T-helper 17 cell (primary cell): ENCODE results near the gene HIBADH. TPM values are rescaled to one million over a fixed set of nuclear protein-coding genes. Genes with fewer than 3 reads are reported as not detected.

Source experiments
- ATAC-seq: fragments of 150-1000 bp; cut with Tn5 transposase; 2 replicates; pipeline ENCODE4 v1.10.0; 2021; ENCODE audit warnings: mild to moderate bottlenecking, moderate library complexity
- DNase-seq, 3 donors: peaks; one replicate each; pipeline versions ENCODE4 v3.0.0 to v3.0.0-alpha.2; 2020 to 2021
- H3K9me3 ChIP-seq: one replicate; pipeline ENCODE4 v1.7.0; 2013; ENCODE audit warnings: low read length, mild to moderate bottlenecking; ENCODE audit not compliant: control insufficient read depth, poor library complexity, severe bottlenecking
- H3K27ac Mint-ChIP-seq: one replicate; pipeline ENCODE4 v1.8.0; 2022; ENCODE audit warnings: mild to moderate bottlenecking, moderate library complexity, mixed read lengths
- H3K27me3 Mint-ChIP-seq: one replicate; pipeline ENCODE4 v1.8.0; 2022; ENCODE audit warnings: mixed read lengths
- H3K36me3 Mint-ChIP-seq: one replicate; pipeline ENCODE4 v1.8.0; 2022; ENCODE audit warnings: low read depth, mixed read lengths
- H3K4me1 Mint-ChIP-seq: one replicate; pipeline ENCODE4 v1.8.0; 2022; ENCODE audit warnings: mild to moderate bottlenecking, mixed read lengths
- H3K4me3 Mint-ChIP-seq: one replicate; pipeline ENCODE4 v1.8.0; 2022; ENCODE audit warnings: mild to moderate bottlenecking, moderate library complexity, mixed read lengths
- total RNA-seq, 4 donors: library from RNA in 2 of 4; stranded (reverse) in 2 of 4; gene quantifications; one replicate each; pipeline ENCODE4 v1.2.3 and lab custom pipeline; 2022 to 2026

Gene HIBADH
- total RNA-seq, 2 donors from 2014 or later, result 5.7 to 8.0 TPM

DNA sequence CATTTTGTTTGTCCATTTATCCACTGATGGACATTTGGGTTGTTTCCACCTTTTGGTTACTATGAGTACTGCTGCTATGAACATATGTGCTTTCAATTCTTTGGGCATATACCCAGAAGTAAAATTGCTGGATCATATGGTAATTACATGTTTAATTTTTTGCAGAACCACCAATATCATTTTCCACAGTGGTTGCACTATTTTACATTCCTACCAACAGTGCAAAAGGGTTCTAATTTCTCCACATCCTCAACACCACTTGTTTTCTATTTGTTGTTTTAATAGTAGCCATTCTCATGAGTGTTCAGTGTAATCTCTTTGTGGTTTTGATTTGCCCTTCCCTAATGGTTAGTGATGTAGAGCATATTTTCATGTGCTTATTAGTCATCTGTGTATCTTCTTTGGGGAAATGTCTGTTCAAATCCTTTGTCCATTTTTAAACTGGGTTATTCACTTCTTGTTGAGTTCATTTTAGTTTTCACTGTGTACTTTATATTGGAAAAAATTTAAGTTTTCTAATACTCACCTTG lies 101.9 kb downstream of the HIBADH start:
- Mint-ChIP-seq H3K27me3 (no peaks in the 10 kb centered on the region), H3K27ac (no peak overlapping the region)
- ATAC-seq, result no peak

DNA sequence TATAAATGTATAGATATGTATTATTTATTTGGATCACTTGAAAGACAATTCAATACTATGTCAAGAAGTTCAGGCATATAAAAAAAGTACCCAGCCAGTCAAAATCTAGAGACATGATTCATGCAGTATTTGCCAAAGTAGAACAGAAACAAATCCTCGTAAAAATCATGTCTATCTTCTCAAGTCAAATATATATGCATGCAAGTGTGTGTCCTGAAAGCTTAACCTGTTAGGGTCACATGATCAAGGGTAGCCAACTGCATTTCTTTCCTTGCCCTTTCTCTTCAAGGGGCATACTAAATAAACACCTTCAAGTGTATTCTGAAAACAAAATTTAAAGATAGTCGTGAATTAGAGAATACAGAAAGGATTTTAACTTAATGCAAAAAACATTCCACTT lies 107.0 kb downstream of the HIBADH start:
- H3K36me3 Mint-ChIP-seq, result no peaks in the 10 kb centered on the region
- DNase-seq (no peak), ATAC-seq (no peak)
- no peaks in the 10 kb centered on the region for H3K27me3 Mint-ChIP-seq
- H3K4me3 Mint-ChIP-seq, result no peak overlapping the region
- peaks cover 3% of the 10 kb centered on the region for H3K4me1 Mint-ChIP-seq
- H3K9me3 ChIP-seq, result no peaks in the 10 kb centered on the region
- H3K27ac Mint-ChIP-seq, result no peak overlapping the region

More for the DNA sequence above, 101.9 kb downstream of the HIBADH start:
- peaks cover 4% of the 10 kb centered on the region for H3K9me3 ChIP-seq
- Mint-ChIP-seq H3K36me3 (peaks cover 2% of the 10 kb centered on the region), H3K4me1 (no peaks in the 10 kb centered on the region), H3K4me3 (no peak overlapping the region)
- no peak for DNase-seq

DNA sequence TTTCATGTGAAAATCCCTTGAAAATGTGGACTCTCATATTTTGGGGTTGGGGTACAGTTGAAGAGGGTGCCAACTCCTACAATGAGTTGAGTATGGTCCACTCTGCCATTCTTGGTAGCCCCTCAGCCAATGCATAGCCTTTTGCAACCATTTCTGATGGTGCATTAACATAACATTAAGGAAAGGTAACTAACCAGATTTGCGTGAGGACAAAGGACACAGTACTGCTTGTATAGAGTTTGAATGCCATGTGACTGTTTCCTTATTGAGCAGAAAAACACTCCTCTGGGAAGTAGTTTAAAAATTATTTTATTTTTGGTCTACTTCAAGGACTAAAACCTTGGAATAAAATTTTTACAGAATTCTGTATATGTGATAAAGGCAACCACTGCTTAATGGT lies 107.9 kb downstream of the HIBADH start:
- no peak for DNase-seq
- peaks cover 4% of the 10 kb centered on the region for H3K36me3 Mint-ChIP-seq
- H3K9me3 ChIP-seq, result no peaks in the 10 kb centered on the region
- peaks cover 7% of the 10 kb centered on the region for H3K4me1 Mint-ChIP-seq
- no peak overlapping the region for H3K4me3 Mint-ChIP-seq
- H3K27me3 Mint-ChIP-seq, result no peaks in the 10 kb centered on the region
- ATAC-seq, result no peak
- no peak overlapping the region for H3K27ac Mint-ChIP-seq

DNA sequence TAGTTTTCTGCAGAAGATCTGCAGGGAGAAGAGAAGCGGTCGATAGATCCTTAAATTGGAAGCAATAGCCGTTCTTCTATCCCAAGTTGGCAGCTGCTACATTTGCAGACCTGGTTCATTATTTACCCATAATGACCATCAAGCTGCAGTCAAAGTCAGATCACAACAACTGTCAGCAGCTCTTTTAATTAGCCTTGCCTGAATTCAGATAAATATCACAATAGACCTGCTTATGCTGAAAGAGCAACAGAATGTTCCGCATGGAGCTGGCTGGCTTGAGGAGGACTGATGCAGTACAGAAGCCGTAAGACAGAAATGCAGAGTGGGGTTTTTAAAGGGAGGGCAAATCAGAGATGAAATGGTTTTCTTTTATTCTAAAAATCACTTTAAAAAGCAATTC lies 109.4 kb downstream of the HIBADH start:
- ATAC-seq (no peak), DNase-seq (no peak)
- no peaks in the 10 kb centered on the region for H3K9me3 ChIP-seq
- peaks cover 6% of the 10 kb centered on the region for H3K36me3 Mint-ChIP-seq
- no peaks in the 10 kb centered on the region for H3K27me3 Mint-ChIP-seq
- no peak overlapping the region for H3K4me3 Mint-ChIP-seq
- H3K4me1 Mint-ChIP-seq, result peaks cover 7% of the 10 kb centered on the region
- H3K27ac Mint-ChIP-seq, result no peak overlapping the region

- H3K27ac Mint-ChIP-seq, result no peak overlapping the region
- H3K4me1 Mint-ChIP-seq, result peaks cover 7% of the 10 kb centered on the region
- DNase-seq (no peak), ATAC-seq (no peak)
- no peak overlapping the region for H3K4me3 Mint-ChIP-seq
- no peaks in the 10 kb centered on the region for H3K27me3 Mint-ChIP-seq
- H3K9me3 ChIP-seq, result no peaks in the 10 kb centered on the region
- H3K36me3 Mint-ChIP-seq, result peaks cover 8% of the 10 kb centered on the region
These were observed 110.8 kb downstream of the HIBADH start for GRCh38 chr7:27551803-27552400.

DNA sequence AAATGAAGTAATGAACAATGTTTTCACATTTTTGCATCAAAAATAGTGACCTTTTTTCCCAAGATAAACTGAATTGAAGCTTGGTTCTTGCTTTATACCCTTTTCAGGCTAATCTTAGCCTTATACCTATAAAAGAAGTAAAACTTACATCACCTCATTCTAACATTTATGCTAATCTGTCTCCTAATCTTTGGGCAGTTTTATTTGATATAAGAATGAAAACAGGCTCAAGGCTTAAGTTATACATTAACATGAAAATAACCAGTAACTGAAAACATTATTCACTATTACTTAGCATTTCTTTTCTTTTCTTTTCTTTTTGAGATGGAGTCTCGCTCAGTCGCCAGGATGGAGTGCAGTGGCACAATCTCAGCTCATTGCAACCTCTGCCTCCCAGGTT lies 113.1 kb downstream of the HIBADH start:
- H3K36me3 Mint-ChIP-seq, result peaks cover 8% of the 10 kb centered on the region

GRCh38 chr7:27548304-27548703 lies 114.4 kb downstream of the HIBADH start:
- ATAC-seq (no peak), DNase-seq (no peak)
- H3K9me3 ChIP-seq, result no peaks in the 10 kb centered on the region
- H3K27me3 Mint-ChIP-seq, result no peaks in the 10 kb centered on the region
- H3K36me3 Mint-ChIP-seq, result peaks cover 8% of the 10 kb centered on the region
- H3K27ac Mint-ChIP-seq, result no peak overlapping the region
- no peak overlapping the region for H3K4me3 Mint-ChIP-seq
- peaks cover 4% of the 10 kb centered on the region for H3K4me1 Mint-ChIP-seq

More for the DNA sequence above, 113.1 kb downstream of the HIBADH start:
- no peak overlapping the region for H3K4me3 Mint-ChIP-seq
- ATAC-seq (no peak), DNase-seq (no peak)
- H3K9me3 ChIP-seq, result no peaks in the 10 kb centered on the region
- peaks cover 7% of the 10 kb centered on the region for H3K4me1 Mint-ChIP-seq
- H3K27me3 Mint-ChIP-seq, result no peaks in the 10 kb centered on the region
- no peak overlapping the region for H3K27ac Mint-ChIP-seq

- Mint-ChIP-seq H3K4me3 (no peak overlapping the region), H3K27ac (peak overlapping the region; percentile 0), H3K4me1 (peaks cover 4% of the 10 kb centered on the region), H3K27me3 (no peaks in the 10 kb centered on the region), H3K36me3 (peaks cover 8% of the 10 kb centered on the region)
- no peaks in the 10 kb centered on the region for H3K9me3 ChIP-seq
- DNase-seq, result no peak
- ATAC-seq, result no peak
These were observed 115.3 kb downstream of the HIBADH start for GRCh38 chr7:27547401-27547800.

DNA sequence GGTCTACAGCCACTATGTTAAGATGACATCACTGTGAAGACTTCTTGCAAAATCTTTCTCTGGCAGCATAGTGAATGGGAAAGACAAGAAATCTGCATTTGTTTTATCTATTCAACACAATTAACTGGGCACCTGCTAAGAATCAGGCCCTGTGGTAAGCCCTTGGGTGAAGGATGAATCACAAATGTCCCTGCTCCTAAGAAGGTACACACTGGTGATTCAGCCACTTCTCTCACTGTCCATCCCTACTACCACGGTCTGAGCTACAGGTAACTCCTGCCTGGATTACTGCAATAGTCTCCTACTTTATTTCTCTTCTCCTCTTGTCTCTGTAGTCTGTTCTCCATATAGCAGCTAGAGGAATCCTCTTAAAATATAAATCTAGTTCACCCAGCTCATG lies 116.1 kb downstream of the HIBADH start:
- no peak overlapping the region for H3K27ac Mint-ChIP-seq
- no peaks in the 10 kb centered on the region for H3K27me3 Mint-ChIP-seq
- no peak overlapping the region for H3K4me3 Mint-ChIP-seq

DNA sequence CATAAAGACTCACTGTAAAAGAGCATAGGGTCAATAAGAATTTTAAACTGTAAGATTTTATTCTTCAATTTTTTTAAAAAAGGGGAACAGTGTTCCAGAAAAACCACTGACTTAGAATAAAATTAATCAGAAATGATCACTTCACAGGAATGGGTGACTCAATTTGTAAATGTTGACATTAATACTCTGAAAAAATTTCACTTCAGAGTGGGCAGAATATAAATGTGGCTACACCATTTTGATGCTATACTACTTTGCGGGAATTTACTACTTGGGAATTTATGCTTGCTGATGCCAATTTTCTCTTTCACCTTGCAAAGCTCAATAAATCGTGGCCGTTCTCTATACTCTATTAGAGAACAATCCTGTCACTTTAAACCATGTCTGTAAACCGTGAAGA lies 126.9 kb downstream of the HIBADH start:
- H3K36me3 Mint-ChIP-seq, result peaks cover 10% of the 10 kb centered on the region
- no peak overlapping the region for H3K27ac Mint-ChIP-seq

More for the DNA sequence above, 116.1 kb downstream of the HIBADH start:
- Mint-ChIP-seq H3K4me1 (peaks cover 4% of the 10 kb centered on the region), H3K36me3 (peaks cover 8% of the 10 kb centered on the region)
- DNase-seq (no peak), ATAC-seq (no peak)
- H3K9me3 ChIP-seq, result no peaks in the 10 kb centered on the region

DNA sequence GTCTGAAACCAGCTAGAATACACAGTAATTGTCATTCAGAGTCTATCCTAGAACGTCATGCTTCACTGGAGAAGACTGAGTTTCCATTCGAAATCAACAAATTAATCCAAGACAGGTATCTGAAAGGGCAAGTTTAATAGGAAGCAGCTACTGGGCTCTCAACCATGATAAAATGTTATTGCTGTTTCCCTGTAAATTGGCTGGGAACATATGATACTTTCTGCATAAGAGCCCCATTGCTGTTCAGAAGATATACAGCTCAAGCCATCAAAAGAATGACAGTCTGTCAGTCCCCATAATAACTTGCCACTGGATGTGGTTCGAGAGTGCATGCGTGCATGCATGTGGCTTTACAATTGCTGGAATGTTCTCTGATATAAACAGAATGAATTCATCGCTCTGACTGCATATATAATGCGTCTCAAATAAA lies 129.0 kb downstream of the HIBADH start:
- Mint-ChIP-seq H3K36me3 (peaks cover 7% of the 10 kb centered on the region), H3K27me3 (no peaks in the 10 kb centered on the region), H3K27ac (no peak overlapping the region), H3K4me1 (no peaks in the 10 kb centered on the region), H3K4me3 (no peak overlapping the region)
- no peak for ATAC-seq
- no peak for DNase-seq
- H3K9me3 ChIP-seq, result no peaks in the 10 kb centered on the region

More for the DNA sequence above, 126.9 kb downstream of the HIBADH start:
- DNase-seq (no peak), ATAC-seq (no peak)
- no peaks in the 10 kb centered on the region for H3K4me1 Mint-ChIP-seq
- no peak overlapping the region for H3K4me3 Mint-ChIP-seq
- H3K27me3 Mint-ChIP-seq, result no peaks in the 10 kb centered on the region
- H3K9me3 ChIP-seq, result no peaks in the 10 kb centered on the region

GRCh38 chr7:27532314-27532713 lies 130.4 kb downstream of the HIBADH start:
- ATAC-seq (no peak), DNase-seq (no peak)
- Mint-ChIP-seq H3K27ac (no peak overlapping the region), H3K4me1 (no peaks in the 10 kb centered on the region), H3K27me3 (no peaks in the 10 kb centered on the region), H3K4me3 (no peak overlapping the region), H3K36me3 (peaks cover 10% of the 10 kb centered on the region)
- H3K9me3 ChIP-seq, result no peaks in the 10 kb centered on the region

- Mint-ChIP-seq H3K27me3 (no peaks in the 10 kb centered on the region), H3K27ac (no peak overlapping the region), H3K4me3 (no peak overlapping the region), H3K36me3 (peaks cover 28% of the 10 kb centered on the region), H3K4me1 (peaks cover 3% of the 10 kb centered on the region)
- ATAC-seq, result no peak
- no peak for DNase-seq
- H3K9me3 ChIP-seq, result no peaks in the 10 kb centered on the region
These were observed 135.4 kb downstream of the HIBADH start for GRCh38 chr7:27527348-27527714.

DNA sequence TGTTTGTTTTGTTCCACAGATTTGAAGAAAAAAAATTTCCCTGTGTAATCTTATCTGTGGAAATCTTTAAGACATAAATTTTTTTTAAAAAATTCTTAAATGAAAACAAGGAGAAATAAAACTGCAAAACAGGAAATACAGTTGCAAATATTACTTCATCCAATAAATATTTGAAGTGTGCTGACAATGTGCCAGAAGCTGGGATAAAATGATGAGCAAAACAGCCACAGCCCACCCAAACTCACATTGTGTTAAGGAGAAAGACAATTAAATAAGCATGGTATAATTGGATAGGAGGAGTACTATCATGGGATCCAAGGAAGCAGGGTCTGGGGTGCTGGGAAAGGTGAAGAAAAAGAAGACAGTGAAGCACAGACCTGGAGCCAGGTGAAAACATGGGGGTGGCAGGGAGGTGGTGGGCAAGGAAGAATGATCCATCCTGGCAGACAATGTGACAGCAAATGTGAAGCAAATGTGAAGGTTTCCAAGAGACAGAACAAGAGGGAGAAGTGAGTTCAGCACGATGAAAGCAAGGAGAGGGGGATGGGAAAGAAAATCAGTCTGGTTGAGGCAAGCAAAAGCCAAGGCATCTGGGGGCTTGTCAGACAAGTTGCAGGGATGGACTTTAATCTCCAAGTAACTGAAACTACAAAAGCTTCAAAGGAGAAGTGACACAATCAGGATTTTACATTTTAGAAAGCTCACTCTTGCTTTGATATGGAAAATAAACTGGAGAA lies 135.9 kb downstream of the HIBADH start:
- H3K4me3 Mint-ChIP-seq, result no peak overlapping the region
- H3K36me3 Mint-ChIP-seq, result peaks cover 28% of the 10 kb centered on the region
- H3K27me3 Mint-ChIP-seq, result no peaks in the 10 kb centered on the region
- peaks cover 3% of the 10 kb centered on the region for H3K4me1 Mint-ChIP-seq
- H3K9me3 ChIP-seq, result no peaks in the 10 kb centered on the region
- no peak for DNase-seq
- H3K27ac Mint-ChIP-seq, result no peak overlapping the region
- no peak for ATAC-seq
